GM18867 (cell line): ENCODE results near the gene EMSY.
A peak's percentile ranks its signal among the peaks of the same experiment; 100 is the strongest.
"Not testable (repeated sequence)": the region's sequence is repeated elsewhere in the genome, so short reads cannot be mapped to it uniquely, and the experiment has no call there.

Source experiments
- ATAC-seq: cut with Tn5 transposase; IDR thresholded peaks from one replicate; pipeline ENCODE4 v1.9.1; 2021; ENCODE audit warnings: mild to moderate bottlenecking, moderate library complexity; ENCODE audit not compliant: unreplicated experiment

The EMSY gene

DNA sequence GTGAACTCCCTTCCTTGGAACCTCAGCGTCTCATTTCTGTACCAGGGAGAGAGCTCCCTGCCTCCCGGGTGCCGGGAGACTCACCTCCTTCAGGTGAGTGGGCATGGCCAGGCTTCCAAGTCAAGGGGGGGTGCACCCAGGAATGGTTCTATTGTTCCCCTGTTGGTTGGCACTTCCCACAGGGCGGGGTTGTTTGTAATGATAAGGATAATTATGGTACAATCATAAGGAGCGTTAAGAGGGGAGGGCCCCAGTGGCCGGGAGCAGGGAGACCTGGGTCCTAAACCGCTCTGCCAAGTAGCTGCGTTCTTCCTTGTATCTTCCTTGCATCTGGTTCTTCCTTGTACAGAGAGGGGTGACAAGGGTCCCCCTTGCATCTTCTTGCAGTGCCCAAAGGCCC, 146.6 kb downstream of the EMSY start:
- ATAC-seq: no peak

- ATAC-seq: no peak
Measured at GRCh38 chr11:76592025-76592914, 147.5 kb downstream of the EMSY start.

DNA sequence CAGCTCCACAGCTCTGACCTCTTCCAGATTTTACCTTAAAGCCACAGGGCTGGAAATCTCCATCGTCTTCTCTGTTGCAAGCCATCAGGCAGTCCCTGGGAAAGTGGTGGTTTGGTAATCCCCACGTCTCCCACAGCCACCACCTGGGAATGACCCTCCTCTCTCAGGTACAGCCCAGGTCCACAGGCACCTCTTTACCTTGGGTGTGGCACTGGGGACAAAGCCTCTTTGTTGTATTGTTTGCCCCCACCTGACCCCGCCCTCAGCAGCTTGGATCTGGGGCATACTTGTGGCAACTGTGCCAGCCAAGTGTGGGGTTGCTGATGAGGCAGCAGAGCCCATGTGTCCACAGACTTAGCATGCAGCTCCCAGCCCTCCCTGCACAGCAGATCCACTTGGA, 148.1 kb downstream of the EMSY start:
- ATAC-seq: no peak

DNA sequence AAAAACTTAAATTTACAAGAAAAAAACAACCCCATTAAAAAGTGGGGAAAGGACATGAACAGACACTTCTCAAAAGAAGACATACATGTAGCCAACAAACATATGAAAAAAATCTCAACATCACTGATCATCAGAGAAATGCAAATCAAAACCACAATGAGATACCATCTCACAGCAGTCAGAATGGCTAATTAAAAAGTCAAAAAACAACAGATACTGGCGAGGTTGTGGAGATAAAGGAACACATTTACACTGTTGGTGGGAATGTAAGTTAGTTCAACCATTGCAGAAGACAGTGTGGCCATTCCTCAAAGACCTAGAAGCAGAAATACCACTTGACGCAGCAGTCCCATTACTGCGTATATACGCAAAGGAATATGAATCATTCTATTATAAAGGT, 150.3 kb downstream of the EMSY start:
- ATAC-seq: not testable (repeated sequence)

- ATAC-seq: no peak
Measured at GRCh38 chr11:76596652-76597051, 151.8 kb downstream of the EMSY start.

DNA sequence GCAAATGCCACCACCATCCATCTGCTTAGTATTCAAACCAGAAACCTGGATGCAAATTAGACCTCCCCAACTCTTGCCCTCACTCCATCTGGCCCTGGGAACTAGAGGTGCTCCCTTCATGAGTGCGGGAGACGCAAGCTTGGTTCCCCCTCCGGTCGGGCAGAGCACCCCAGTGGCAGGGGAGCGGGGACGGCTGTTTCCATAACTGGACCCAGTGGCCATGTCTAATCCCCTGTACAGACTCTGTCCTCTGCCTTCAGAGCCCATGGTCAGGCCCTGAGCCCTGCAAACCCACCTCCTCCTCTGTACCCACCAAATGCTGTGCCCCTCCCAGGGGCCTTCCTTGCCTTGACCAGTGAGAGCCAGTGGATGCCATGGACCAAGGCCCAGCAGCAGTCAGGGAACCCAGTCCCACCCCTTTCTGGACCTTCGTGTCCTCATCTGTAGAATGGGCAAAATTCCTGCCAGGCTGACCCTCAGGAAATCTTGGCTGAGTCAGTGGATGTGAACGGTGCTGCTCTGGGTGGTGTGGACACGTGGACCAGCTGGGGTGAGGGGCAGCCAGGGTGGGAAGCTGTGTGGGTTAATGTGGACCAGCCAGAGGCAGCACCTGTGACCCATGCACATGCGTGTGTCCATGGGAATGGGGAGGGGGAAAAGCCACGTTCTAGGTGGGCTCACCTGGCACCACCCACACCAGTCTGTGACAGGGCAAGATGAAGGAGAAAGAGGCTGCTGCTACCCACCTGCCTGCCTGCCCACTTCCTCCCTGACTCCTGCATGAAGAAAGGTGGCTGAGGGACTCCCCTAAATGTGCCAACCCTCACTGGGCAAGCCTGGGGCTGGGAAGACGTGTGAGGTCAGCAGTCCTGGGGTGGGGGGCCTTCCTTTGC, 153.0 kb downstream of the EMSY start:
- ATAC-seq: no peak

- peak; percentile 51 for ATAC-seq
Measured at GRCh38 chr11:76598426-76598839, 153.6 kb downstream of the EMSY start.

DNA sequence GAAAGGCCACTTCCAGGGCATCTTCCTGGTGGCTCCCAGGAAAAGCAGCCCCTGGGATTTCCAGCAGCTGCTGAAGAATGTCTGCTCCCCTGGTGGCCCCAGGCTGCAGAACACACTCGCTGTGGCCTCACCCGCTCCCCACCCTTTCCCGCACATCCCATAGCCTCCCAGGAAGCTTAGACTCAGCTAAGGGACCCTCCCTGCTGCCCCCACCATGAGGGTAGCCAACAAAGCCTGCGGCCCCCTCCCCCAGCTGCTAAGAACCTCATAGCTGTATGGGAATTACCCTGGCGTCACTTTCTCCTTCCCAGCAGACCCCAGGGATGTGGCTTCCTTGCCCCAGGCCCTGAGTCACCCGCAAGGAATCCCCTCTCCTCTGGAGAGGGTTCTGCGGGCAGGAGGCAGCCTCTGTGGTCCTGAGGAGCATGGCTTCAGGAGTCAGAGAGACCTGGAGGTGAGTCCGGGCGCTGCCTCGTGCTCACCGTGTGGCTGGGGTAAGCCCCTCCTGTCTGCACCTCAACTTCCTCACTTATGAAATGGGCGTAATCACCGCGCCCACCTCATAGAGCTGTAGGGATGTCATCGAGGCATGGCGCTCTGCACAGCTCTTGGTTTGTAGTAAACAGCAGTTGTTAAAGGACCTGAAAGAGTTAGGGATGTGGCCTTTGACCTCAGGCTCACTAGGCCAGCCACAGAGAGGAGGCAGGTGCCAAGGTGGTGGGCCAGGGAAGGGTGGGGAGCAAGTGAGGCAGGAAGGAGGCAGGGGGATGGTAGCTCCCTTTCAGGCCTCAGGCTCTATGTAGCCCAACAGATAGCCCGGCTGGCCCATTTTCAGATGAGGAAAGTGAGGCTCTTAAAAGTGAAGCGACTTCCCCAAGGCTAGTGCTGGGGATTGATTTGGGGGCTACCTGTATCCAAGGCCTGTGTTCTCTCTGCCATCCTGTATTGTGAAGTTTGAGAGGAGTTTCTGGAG, 154.5 kb downstream of the EMSY start:
- no peak for ATAC-seq

DNA sequence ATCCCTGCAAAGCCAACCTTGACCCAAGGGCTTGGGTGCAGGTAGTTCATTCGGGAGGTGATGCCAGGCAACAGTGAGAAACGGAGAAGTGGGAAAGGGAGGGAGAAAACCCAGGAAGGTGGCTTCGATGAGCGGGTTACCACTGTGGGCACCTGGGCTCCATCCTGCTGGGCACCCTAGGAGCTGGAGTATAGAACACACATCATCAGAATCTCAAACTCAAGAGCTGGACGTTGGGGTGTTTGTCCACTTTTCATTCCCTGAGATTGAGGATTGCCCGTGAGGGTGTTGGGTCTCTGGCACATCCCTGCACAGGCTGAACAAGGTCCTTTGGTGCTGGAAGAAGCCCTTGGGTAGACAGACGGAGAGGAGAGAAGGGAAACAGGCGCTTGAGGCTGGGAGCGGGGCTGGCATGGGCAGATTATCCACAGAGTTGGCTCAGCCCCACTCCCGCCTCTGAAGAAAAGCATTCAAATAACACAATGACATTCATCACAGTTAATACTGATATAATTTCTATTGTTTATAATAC, 155.4 kb downstream of the EMSY start:
- ATAC-seq: no peak

DNA sequence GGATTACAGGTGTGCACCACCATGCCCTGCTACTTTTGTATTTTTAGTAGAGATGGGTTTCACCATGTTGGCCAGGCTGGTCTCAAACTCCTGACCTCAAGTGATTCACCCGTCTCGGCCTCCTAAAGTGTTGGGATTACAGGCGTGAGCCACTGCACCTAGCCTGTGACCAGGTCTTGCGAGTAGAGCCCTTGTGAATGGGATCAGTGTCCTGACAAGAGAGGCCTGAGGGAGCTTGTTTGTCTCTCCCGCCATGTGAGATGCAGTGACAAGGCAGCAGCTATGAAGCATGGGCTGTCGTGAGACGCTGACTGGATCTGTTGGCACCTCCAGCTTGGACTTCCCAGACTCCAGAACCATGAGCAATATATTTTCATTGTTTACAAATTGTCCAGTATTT, 156.5 kb downstream of the EMSY start:
- ATAC-seq: no peak

DNA sequence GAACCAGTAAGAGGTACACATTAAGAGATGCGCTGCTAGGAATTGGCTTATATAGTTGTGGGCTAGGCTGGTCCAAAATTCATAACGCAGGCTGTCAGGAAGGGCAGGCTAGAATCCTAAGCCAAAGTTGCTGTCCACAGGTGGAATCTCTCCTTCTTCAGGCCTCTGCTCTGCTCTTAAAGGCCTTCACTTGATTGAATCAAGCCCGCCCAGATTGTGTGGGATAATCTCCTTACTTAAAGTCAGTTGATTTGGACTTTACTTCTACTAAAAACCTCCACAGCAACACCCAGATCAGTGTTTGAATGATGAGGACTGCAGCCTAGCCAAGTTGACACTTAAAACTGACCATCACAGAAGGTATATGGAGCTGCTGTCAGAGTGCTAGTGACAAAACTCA, 156.9 kb downstream of the EMSY start:
- ATAC-seq: no peak

DNA sequence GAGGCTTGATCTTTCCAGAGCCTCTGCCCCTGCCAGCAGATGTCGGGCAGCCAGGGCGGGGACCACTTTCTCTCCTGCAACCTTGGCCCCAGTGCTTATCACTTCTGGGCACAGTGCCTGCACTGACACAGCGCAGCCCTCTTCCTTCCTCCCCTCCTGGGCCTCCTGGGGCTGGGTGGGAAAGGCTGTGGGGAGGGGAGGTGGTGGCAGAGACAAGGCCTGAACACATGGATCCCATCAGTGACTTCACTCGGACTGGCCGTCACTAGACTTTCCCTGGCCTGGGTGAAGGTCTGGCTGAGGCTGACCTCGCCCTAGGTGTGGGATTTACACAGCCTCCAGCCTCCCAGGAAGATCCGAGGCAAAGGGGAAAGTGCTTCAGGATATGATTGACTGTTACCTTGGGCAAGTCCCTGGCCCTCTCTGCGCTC, 157.6 kb downstream of the EMSY start:
- no peak for ATAC-seq
